Measurements from ENCODE around the gene RIC1. TPM values are rescaled to one million over a fixed set of nuclear protein-coding genes. Genes with fewer than 3 reads are reported as not detected.
"Not testable (repeated sequence)": the region's sequence is repeated elsewhere in the genome, so short reads cannot be mapped to it uniquely, and the experiment has no call there.

Gene RIC1
- total and polyA plus RNA-seq, 2 experiments from 2014 or later, result 9.7 to 33.7 TPM

DNA sequence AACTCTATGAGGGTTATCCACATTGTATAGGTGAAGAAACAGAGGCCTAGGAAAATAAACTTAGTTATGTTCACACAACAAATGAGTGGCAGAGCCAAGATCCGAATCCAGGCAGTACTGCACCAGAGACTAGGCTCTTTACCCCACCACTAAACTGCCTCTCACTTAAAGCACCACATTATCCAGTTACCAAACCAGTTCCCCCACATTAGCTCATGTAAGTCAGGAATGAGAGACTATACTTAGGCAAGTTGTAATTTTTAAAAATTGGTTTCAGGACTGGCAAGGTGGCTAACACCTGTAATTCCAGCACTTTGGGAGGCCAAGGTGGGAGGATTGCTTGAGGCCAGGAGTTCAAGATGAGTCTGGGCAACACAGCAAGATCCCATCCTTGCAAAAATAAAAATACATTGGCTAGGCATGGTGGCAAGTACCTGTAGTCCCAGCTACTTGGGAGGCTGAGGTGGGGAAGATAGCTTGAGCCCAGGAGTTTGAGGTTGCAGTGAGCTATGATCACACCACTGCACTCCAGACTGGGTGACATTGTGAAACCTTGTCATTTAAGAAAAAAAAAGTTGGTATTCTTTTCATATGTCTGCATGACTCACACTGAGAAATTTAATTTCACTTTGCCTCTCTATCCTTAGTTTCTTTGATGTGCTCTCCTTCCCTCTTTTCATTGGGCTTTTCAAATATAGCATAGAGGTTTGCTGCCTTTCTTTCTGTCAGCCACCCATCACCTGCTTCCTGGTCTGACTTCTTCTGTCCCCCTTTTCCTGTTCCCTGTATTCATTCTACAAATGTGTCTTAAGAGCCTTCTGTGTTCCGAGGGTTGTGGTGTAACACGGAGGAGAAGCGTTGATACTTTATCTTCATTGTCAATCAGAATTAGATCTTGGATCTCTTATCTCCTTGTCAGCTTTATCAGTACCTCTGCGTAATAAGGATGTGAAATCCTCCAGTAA, 139.3 kb downstream of the RIC1 start:
- H3K4me3 ChIP-seq, result no peak overlapping the region
- no peaks in the 10 kb centered on the region for H3K9me3 ChIP-seq (ENCODE audit: low read depth)
- no peak for DNase-seq (ENCODE audit: low read depth in 1 of 2, low spot score in 1 of 2)
- peaks cover 78% of the 10 kb centered on the region for H3K36me3 ChIP-seq
- TF ChIP-seq, protein P1, sequence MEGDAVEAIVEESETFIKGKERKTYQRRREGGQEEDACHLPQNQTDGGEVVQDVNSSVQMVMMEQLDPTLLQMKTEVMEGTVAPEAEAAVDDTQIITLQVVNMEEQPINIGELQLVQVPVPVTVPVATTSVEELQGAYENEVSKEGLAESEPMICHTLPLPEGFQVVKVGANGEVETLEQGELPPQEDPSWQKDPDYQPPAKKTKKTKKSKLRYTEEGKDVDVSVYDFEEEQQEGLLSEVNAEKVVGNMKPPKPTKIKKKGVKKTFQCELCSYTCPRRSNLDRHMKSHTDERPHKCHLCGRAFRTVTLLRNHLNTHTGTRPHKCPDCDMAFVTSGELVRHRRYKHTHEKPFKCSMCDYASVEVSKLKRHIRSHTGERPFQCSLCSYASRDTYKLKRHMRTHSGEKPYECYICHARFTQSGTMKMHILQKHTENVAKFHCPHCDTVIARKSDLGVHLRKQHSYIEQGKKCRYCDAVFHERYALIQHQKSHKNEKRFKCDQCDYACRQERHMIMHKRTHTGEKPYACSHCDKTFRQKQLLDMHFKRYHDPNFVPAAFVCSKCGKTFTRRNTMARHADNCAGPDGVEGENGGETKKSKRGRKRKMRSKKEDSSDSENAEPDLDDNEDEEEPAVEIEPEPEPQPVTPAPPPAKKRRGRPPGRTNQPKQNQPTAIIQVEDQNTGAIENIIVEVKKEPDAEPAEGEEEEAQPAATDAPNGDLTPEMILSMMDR (IDR thresholded peaks at IDR 0.05; ENCODE audit: low read depth, low read length), result no peak
- H3K27ac ChIP-seq, result no peak overlapping the region
- H3K27me3 ChIP-seq, result no peaks in the 10 kb centered on the region
- H3K4me1 ChIP-seq (ENCODE audit: low read depth), result no peaks in the 10 kb centered on the region

DNA sequence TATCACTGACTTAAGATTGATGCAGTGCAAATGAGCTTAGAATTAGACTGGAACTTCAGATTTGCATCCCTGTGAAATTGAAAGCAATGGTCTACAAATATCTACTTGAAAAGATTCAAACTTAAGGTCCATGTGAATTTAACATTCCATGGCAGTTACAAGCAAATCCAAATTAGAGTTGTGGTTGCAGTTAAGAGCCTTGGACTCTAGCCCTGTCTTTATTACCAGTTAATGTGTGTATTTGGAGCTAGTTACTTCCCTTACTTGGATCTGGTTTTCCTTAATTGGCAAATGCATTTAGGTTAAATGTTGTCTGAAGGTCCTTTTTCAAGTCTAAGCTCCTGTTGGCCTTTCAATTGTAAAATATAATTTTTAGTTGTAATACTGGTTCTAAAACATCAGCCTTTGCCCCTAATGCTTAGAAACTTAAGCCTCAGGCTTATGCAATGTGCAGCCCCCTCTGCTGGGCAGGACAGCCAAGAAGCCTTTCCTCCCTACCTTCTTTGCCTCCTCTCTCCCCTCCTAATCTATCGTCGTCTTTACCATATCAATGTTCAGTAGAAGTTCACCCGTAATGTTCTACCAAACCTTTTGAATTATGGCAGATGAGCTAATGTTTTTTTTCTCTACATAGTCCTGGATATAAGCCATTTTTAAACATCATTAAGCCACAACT, 144.6 kb downstream of the RIC1 start:
- Histone ChIP-seq H3K4me3 (no peak overlapping the region), H3K4me1 (ENCODE audit: low read depth) (no peaks in the 10 kb centered on the region), H3K36me3 (peaks cover 65% of the 10 kb centered on the region), H3K9me3 (ENCODE audit: low read depth) (no peaks in the 10 kb centered on the region), H3K27ac (no peak overlapping the region), H3K27me3 (no peaks in the 10 kb centered on the region)
- DNase-seq (ENCODE audit: low read depth in 1 of 2, low spot score in 1 of 2), result no peak
- TF ChIP-seq, protein P1 (IDR thresholded peaks at IDR 0.05; ENCODE audit: low read depth, low read length), result peak; percentile 17

DNA sequence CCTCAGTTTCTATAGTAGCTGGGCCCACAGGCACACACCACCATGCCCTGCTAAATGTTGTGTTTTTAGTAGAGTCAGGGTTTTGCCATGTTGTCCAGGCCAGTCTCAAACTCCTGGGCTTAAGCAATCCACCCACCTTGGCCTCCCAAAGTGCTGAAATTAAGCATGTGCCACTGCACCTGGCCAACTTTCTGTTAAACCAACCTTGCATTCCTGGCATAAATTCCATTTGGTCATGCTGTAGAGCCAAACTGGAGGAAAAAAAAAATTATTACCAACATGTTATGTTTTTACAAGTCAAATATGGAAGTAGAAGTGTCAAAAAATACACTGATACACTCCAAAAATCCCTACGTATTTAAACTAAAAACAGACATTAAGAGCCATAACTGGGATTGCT, 149.9 kb downstream of the RIC1 start:
- TF ChIP-seq, protein P1 (IDR thresholded peaks at IDR 0.05; ENCODE audit: low read depth, low read length), result no peak
- Histone ChIP-seq H3K4me3 (no peak overlapping the region), H3K9me3 (ENCODE audit: low read depth) (no peaks in the 10 kb centered on the region), H3K27ac (no peak overlapping the region), H3K36me3 (peaks cover 31% of the 10 kb centered on the region), H3K4me1 (ENCODE audit: low read depth) (no peaks in the 10 kb centered on the region), H3K27me3 (no peaks in the 10 kb centered on the region)
- no peak for DNase-seq (ENCODE audit: low read depth in 1 of 2, low spot score in 1 of 2)

DNA sequence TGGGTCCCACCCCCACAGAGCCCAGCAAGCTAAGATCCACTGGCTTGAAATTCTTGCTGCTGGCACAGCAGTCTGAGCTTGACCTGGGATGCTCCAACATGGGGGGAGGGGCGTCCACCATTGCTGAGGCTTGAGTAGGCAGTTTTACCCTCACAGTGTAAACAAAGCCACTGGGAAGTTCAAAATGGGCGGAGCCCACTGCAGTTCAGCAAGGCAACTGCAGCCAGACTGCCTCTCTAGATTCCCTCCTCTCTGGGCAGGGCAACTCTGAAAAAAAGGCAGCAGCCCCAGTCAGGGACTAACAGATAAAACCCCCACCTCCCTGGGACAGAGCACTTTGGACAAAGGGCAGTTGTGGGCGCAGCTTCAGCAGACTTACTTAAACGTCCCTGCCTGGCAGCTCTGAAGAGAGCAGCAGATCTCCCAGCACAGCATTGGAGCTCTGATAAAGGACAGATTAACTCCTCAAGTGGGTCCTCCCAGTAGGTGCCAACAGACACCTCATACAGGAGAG, 150.9 kb downstream of the RIC1 start:
- H3K27ac ChIP-seq; DNase-seq (ENCODE audit: low read depth in 1 of 2, low spot score in 1 of 2); H3K4me3 ChIP-seq; H3K9me3 ChIP-seq (ENCODE audit: low read depth); H3K4me1 ChIP-seq (ENCODE audit: low read depth); H3K27me3 ChIP-seq: not testable (repeated sequence)
- H3K36me3 ChIP-seq, result peaks cover 21% of the 10 kb centered on the region

DNA sequence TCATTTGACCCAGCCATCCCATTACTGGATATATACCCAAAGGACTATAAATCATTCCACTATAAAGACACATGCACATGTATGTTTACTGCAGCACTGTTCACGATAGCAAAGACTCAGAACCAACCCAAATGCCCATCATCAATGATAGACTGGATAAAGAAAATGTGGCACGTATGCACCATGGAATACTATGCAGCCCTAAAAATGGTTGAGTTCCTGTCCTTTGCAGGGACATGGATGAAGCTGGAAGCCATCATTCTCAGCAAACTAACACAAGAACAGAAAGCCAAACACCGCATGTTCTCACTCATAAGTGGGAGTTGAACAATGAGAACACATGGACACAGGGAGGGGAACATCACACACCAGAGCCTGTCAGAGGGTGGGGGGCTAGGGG, 154.5 kb downstream of the RIC1 start:
- not testable (repeated sequence) for H3K4me3 ChIP-seq; H3K36me3 ChIP-seq; H3K27ac ChIP-seq; DNase-seq (ENCODE audit: low read depth in 1 of 2, low spot score in 1 of 2); H3K9me3 ChIP-seq (ENCODE audit: low read depth); H3K27me3 ChIP-seq; H3K4me1 ChIP-seq (ENCODE audit: low read depth)

DNA sequence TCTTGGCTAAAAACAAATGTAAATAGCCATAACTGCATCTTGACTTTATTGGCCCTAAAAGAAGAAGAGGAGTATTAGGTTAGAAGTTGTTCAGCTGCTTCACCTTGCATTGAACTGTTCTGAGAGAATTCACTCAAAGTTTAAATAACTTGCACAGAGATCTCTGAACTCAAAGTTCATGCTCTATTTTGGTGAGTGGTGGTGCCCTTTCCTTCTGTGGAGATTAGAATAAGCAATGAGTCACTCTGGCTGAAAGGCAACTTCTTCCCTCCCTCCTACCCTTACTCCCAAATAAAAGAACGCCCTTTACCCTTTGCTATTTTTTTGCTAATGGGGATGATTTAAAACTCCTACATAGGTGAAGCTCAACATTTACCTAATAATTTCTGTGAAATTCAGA, 155.1 kb downstream of the RIC1 start:
- Histone ChIP-seq H3K4me3 (no peak overlapping the region), H3K27ac (no peak overlapping the region), H3K27me3 (no peaks in the 10 kb centered on the region), H3K4me1 (ENCODE audit: low read depth) (no peaks in the 10 kb centered on the region), H3K9me3 (ENCODE audit: low read depth) (no peaks in the 10 kb centered on the region), H3K36me3 (peaks cover 3% of the 10 kb centered on the region)
- DNase-seq (ENCODE audit: low read depth in 1 of 2, low spot score in 1 of 2), result no peak
- TF ChIP-seq, protein P1 (IDR thresholded peaks at IDR 0.05; ENCODE audit: low read depth, low read length), result no peak

All from cardiac muscle cell (in vitro differentiated cells and primary cell).